GM21529 (cell line): Measurements from ENCODE around the gene GPR143.
"Not testable (repeated sequence)": the region's sequence is repeated elsewhere in the genome, so short reads cannot be mapped to it uniquely, and the experiment has no call there.

Source experiments
- ATAC-seq: cut with Tn5 transposase; IDR thresholded peaks from one replicate; pipeline ENCODE4 v1.9.1; 2021; ENCODE audit not compliant: unreplicated experiment

The GPR143 gene

DNA sequence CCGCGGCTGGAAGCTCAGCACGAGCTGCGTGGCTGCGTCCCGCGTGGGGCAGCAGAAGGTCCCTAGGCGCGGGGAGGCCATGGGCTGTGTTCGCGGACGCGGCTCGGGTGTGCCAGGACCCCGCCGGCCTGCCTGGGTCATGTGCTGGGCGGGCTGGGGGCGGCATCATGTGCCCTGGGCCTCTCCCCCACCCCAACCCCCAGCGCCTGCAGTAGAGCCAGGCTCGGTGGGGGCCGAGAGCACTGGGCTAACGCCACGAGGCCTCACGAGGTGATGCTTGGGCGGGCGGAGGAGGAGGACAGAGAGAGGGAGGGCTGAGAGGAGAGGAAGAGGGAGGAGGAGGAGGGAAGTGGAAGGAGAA, at the start of gene GPR143:
Gene GPR143, minus strand, starts transcription at position 111 of the 361 bp plus-strand sequence. Its CDS starts 30 bp downstream, at position 81.
- ATAC-seq: no peak

DNA sequence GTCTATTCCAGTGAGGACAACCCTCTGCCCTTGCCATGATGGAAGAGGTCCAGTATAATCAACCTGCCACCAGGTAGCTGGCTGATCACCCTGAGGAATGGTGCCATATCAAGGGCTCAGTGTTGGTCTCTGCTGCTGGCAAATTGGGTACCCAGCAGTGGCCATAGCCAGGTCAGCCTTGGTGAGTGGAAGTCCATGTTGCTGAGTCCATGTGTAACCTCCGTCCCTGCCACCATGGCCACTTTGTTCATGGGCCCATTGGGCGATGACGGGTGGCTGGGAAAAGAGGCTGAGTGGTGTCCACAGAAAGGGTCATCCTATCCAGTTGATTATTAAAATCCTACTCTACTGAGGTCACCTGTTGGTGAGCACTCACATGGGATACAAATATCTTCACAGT, 45.4 kb upstream of the GPR143 start:
- ATAC-seq: not testable (repeated sequence)

DNA sequence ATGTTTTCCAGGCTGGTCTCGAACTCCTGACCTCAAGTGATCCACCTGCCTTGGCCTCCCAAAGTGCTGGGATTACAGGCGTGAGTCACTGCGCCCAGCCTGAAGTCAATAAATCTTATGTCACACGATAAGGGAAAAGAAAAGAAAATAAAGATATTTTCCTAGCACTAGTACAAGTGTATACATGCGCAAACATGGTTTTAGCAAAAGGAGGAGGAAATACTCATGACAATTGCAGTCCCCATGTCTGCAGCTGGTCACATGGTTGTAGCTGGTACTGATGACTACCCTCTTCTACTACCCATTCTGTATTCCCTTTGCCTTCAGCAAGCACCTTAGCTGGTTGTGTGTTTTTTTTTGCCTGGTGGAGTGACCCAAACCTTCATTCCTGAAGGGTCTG, 44.2 kb upstream of the GPR143 start:
- ATAC-seq: not testable (repeated sequence)

DNA sequence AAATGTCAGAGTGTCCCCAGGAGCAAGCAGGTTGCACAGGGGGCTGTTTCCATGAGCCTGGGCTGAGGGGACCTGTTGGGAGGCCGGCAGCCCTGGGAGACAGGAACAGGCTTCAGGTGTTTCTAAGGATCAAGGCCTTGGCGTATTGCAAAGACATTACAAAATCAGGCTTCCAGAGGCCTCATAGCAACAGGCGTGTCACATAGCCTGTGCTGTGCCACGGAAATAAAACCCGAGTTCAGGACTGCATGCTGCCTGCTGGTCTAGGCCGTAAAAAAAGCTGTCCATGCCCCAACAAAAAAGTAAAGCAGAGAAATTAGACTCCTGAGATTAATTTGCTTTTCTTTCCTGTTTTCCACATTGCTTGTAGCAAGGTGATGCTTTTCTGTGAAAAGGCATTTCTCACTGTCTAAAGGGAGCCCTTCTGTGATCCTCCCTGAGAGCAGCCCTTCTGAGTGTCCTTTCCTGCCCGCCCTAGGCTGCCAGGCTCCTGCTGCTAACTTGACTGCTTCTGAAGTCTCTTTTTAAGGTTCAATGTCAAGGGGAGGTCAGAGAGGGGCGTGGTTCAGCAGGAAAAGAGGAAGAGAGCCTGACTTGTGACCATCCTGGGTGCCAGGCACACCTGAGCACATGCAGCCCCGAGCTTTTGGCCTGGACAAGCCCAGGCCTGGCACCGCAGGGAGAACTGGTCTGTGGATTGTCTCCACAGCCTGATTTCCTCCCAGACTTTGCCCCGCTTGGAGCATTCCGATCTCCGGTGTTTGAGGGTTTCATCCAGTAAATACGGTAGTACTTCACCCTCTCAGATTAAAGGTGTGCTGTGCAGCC, 41.9 kb upstream of the GPR143 start:
- no peak for ATAC-seq

DNA sequence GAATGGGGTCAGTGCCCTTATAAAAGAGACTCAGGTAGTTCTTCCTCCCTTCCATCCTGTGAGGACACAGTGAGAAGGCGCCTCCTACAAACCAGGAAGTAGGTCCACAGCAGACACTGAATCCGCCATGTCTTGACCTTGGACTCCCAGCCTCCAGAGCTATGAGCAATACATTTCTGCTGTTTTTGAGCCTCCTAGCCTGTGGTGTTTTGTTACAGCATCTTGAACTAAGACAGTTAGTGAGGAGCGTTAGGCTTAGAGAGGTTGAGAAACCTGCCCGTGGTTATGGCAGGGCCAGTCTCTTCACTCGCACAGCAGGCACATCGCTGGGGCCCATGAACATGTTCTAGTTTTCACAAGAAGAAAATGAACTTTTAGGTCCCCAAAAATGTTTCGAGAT, 40.3 kb upstream of the GPR143 start:
- no peak for ATAC-seq

DNA sequence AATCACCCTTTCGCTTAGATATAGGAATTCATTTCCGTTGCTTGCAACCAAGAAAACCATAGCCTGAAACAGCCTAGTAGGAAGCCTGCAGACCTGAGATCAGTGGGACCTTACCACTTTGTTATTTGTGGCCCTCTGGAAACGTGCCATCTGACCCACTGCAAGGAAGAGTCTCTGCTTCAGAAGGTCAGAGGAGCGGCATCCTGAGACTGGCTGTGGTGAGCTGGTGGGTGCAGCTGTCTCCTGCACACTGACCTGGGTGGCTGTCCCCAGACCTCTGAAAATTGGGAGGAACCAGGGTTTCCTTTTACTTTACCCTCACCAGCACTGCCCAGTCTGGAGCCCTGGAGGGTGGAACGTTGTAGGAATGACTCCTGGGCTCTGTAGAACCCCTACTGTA, 38.8 kb upstream of the GPR143 start:
- ATAC-seq: no peak

DNA sequence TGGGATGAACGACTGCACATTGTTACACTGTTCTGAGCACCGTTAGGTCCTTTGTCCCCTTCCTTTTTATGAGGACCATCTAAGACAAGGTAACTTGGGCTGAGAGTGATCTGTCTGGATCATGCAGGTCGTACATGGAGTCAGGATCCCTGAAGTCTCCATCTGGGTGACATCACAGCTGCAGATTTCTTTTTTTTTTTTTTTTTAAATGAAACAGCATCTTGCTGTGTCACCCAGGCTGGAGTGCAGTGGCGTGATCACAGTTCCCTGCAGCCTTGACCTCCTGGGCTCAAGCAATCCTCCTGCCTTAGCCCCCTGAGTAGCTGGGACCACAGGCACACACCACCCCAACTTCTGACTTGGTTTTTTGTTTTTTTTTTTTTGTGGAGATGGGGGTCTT, 37.1 kb upstream of the GPR143 start:
- no peak for ATAC-seq

DNA sequence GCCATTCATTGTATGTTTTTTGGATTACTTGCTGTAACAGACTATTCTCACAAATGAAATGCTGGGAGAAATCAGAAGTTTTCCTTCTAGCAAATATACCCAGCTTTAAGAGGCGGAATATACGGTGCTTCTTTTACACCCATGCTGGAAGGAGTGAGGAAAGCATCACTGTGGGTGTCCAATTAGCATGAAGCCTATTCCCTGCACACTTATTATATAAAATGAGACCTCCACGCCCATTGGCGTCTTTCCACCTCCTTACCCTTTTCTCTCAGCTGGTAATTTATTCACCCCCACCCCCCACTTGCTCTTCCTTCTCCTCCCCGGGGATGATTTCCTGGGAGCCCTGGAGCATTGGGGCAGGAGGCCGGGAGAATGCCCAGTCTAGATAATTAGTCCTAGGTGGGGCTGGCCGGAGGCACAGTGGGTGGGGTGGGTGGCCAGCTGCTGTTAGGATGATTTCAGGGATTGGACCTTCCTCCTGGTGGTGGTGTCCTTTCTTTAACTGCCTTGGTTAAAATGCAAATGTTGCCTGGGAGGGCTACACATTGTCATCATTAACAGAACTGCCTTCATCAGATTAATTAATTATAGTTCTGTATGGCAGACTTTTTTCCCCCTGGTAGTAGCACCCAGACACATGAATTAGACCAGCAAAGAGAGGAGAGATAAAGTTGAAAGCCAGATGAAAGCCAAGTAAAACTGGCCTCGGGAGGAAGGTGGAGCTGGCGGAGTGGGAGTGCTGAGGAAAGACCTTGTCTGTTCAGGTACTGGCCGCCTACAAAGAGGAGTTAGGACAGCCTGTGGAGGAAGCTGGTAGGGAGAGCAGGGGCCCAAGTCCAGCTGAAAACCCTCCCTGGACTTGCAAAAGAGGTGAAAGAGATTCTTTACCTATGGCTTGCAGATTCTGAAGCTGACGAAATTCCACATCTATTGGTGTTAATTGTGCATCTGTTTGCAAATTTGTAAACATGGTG, 32.0 kb upstream of the GPR143 start:
- ATAC-seq: no peak

DNA sequence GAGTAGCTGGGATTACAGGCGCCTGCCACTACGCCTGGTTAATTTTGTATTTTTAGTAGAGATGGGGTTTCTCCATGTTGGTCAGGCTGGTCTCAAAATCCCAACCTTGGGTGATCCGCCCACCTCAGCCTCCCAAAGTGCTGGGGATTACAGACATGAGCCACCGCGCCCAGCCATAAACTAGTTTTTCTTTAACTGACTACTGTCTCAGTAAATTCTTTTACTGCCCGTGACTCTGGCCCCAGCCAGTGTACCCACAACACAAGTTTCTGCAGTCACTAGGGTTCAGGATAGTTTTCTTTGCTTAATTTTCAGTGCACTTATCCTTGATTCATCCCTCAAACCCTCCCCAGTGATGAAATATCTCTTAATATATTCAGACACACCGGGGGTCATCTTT, 28.8 kb upstream of the GPR143 start:
- ATAC-seq: no peak

DNA sequence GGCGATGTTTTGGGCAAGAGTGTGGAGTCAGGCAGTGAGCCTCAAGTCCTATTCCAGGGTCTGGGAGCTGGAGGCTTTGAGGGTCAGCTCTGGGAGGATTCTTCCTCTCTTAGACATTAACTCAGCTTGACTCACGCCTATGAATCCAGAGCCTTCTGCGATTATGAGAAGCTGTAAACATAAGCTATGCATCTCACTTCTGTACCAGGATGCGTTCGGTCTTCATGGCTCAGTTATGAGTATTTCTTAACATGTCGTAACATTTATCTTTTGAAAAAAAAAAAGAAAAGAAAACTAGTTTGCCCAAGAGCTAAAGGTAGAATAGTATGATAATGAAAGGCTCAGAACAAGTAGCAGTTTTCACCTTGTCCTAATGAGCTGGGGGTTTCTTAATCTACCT, 25.2 kb upstream of the GPR143 start:
- no peak for ATAC-seq

DNA sequence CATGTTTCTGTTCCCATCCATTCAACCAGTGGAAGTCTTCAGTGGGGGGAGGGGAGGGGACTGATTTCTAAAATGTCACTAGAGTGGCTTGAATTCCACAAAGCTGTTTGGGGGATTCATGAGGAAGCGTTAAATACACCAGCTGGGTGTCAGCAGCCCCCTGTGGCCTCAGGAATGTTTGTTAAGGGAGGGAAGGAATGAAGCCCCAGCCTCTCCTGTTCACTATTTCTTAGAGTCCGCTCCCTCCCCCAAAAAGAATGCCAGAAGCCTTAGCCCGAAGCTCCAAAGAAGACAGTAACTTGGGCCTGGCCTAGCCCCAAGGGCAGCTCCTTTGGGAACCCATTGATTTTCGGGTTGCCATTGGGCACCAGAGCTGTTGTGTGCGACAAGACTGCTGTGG, 23.9 kb upstream of the GPR143 start:
- ATAC-seq: no peak

DNA sequence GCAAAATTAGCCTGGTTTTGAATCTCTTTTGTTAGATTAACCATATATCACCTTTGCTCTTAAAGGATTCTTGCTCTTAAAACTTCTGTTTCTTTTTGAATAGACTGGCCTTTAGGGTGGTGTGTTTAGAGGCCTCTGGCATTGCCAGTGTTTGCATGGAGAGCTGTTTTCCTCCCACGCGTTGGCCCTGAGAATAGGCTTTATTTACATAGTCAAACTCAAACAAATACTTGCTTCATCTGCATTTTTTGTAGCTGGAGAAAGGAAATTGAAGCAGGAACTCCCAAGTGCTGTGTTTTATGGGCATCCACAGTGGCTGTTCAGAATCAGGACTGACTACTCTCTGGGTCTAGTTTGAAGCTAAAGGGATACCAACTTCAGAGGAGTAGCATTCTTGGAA, 23.3 kb upstream of the GPR143 start:
- ATAC-seq: no peak

DNA sequence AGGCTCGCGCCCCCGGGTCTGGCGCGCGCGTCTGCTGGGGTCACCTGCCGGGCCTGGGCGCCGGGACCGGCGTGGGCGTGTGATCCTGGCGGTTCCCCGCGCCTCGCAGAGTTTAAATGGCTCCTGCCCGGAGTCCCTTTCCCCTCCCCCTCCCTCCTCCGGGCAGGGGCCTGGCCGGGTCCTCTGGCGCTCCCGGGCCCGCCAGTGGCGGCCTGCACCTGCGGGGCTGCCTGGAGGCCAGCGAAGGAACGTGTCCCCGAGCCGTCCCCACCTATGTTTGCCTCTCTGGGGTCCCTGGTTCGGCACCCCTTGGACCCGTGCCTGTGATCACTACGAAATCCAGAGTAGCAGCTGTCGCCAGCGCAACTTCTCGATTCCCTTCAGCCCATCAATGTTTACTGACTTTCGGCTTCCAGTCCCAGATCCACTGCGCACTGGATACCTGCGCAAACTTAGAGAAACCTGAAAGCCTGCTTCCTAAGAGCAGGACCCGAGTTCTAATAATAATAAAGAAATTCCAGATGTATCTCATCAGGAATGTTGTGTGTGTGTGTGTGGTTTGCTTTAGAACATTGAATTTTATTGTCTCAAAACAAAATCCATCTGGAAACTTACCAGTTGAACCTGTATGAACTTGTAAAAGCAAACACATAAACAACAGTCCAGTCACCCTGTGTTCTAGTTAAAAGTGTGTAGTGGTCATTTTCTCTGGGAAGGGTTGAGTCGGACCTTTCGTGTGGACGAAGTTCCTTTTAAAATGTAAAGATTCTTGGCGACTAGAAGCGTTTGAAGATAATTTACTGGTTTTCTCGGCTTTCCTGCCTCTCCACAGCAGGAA, 21.4 kb upstream of the GPR143 start:
- ATAC-seq: no peak

DNA sequence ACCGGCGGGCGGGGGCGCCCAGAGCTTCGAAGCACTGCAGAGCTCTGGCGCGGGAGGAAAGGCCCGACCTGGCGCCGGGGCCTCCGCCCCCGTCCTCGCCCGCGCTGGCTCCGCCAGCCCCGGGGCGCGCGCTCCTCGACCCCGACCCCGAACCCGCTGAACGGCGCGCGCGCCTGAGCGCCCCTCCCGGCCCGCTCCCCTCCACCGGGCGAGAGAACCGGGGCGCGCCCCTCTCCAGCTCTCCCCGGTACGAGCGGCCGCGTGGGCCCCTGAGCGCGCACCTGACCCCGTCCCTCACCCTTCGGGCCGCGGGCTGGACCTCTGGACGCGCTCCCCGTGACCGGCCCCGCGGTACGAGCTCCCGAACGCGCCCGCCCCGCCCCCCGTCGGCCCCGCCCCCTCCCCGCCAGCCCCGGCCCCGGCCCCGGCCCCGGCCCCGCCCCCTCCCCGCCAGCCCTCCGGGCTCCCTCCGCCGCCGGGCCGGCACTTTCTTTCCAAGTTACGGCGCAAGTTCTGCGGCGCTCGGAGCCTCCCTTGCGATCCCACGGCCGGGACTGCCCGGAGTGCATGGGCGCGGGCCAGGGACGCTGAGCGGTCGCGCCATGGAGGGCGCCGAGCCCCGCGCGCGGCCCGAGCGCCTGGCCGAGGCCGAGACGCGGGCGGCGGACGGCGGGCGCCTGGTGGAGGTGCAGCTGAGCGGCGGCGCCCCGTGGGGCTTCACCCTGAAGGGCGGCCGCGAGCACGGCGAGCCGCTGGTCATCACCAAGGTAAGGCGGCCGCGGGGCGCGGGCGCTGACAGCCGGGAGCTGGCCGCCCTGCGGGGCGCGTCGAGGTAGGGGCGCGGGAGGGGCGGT, 20.5 kb upstream of the GPR143 start, which contains the start of gene SHROOM2:
Gene SHROOM2, plus strand, starts transcription at position 486 of the 854 bp plus-strand sequence. Its CDS starts 117 bp downstream, at position 603.
- no peak for ATAC-seq

DNA sequence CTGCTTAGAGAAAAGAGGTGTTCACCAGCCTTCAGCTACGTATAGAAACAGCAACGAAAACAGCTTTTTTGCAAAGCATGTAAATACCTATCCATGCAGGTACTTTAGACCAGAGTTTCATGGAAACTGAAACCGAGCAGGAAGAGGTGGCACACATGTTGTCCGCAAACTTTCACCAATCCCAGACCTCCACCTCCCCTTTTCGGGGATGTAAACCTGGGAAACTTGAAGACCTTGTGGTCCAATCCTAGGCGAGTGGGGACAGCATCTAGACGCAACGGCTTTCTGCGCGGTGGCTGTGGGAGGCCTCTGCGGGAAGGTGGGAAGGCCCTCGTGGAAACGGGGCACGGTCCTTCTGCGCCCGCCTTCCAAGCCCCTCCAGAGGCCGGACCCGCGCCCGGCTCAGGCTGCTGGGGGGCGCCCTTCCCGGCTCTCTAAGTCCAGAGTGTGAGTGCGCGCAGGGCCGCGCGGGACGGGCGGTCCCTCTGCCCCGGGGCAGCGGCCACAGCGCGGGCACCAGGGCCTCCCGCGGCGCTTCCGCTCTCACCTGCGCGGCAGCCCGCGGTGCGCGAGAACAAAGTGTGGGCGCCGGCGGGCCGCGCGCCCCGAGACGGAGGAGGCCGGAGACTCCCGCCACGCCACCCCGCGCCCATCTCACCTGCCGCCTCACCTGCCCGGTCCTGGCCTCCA, 19.8 kb upstream of the GPR143 start:
- no peak for ATAC-seq

DNA sequence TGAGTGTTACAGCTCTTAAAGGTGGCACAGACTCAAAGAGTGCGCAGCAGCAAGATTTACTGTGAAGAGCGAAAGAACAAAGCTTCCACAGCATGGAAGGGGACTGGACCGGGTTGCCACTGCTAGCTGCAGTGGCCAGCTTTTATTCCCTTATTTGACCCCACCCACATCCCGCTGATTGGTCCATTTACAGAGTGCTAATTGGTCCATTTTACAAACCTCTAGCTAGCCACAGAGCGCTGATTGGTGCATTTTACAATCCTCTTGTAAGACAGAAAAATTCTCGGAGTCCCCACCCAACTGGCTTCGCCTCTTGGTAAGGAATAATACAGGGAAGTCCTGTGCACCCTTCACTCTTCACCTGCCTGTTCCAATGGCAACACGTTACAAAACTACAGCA, 18.7 kb upstream of the GPR143 start:
- ATAC-seq: no peak

DNA sequence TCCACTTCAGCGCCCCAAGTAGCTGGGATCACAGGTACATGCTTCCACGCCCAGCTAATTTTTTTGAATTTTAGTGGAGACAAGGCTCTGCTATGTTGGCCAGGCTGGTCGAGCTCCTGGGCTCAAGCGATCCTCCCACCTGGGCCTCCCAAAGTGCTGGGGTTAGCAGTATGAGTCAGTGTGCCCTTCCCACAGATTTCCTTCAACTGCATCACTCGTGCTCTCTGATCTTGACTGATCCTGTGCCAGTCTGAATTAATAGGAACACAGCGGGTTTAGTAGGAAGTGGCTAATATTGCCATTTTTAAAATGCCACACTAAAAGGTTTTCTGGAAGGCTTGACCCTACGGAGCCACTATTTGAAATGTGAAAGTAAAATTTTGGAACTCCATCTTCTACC, 16.3 kb upstream of the GPR143 start:
- no peak for ATAC-seq

DNA sequence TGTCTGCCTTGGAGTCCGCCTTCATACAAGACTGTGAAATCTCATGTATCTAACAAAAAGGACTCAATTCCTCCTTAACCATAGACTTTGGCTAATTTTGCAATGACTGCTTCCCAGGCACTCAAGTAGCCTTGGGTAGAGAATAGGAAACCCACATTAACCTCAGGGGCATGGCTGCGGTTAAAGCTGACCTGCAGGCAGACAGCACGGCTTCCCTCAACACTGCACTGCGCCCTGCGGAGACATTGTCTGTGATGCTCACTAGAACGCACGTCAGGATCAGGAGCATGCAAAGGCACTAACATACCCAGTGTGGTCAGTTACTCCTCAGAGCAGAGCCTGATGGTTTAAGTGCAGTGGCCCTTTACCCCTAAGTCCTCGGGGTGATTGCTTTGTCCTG, 10.3 kb upstream of the GPR143 start:
- ATAC-seq: no peak

DNA sequence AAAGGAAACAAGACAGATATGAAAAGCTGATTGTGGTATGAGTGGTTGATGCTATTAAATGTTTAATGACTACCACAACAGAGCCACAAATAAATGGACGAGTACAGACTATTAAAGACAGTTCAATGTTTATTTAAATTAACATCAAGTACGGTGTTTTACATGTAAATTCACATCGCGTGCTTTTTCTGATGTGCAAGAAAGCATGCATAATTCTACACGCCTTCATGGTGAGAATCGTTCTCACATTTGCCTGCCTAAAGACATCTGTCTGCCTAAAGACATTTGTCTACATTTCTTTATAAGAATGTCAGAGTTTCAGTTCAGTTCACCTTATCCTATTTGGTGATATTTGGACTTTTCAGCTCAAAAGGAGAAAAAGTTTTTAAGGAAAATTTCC, 7.3 kb upstream of the GPR143 start:
- ATAC-seq: no peak
